ENCODE data around the gene TGFBR3. TPM values are rescaled to one million over a fixed set of nuclear protein-coding genes. Genes with fewer than 3 reads are reported as not detected.

The TGFBR3 gene
- total RNA-seq, 1 donor, result 118 TPM

DNA sequence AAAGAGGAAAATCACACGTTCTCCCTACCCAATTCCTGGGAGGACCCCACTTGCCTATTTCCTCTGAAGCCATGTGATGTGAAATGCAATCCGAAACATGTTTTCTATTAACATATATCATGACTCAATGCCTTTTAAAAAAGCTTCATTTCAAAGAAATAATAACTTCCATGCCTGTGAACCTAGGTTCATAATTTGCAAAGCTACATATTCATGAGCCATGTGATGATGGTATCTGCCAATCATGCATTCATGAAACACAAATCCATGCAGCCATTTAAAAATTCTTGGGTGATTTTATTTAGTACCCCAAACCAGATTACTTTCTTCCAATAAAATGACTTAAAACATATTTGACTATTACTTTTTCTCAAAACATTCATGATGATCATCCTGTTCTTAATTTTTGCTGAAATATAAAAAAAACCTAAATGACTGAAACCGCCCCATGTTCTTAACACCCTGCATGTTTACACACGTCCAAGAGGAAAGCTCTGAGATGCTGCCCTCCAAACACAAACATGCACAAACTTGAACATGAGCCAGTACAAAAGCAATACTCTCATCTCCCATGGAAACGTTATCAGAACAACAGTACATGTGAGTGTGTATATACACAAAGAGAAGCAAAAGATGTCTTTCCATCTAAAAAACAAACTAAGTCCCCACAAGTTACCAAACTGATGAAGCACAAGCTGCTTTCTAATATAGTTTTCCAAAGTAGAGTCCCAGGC lies 140.1 kb downstream of the TGFBR3 start:
- TF ChIP-seq CTCF (IDR thresholded peaks at IDR 0.05; ENCODE audit: insufficient read depth, low read length), result no peak
- no peak for DNase-seq (ENCODE audit: low read depth)
- no peak overlapping the region for H3K4me3 ChIP-seq (ENCODE audit: low read depth, low read length)

DNA sequence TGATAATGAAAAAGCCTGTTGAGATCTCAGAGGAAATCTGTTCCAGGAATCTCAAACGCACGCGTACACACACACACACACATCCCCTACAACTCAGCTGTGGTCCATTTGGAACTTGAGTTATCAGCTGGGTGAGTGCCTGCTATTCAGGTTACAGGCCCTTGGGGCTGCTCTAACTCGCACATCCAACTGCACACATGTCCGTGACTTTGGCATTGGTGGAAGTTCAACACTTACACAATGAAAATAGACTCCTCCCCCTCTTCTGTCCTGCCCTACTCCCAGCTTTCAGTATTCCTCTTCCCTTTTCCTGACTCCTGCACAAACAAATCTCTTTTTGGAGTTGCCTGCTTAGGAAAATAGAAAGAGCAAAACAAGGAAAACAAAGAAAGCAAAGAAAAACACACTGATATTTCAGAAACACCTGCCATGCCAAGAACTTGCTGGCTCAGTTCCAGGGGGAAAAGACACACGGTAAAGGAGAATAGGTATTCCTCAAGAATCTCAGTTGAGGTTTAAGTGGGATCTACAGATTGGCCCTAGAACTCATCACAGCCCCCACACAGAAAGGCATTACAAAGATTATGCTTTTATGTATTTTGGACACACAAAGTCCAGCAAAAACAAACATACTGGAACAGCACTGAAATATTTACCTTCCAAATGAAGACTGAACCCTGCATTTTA lies 140.9 kb downstream of the TGFBR3 start:
- H3K4me3 ChIP-seq (ENCODE audit: low read depth, low read length), result no peak overlapping the region
- peak; percentile 93 for DNase-seq (ENCODE audit: low read depth)
- peak; percentile 29 for TF ChIP-seq CTCF (IDR thresholded peaks at IDR 0.05; ENCODE audit: insufficient read depth, low read length)

GRCh38 chr1:91742848-91743292 lies 143.1 kb downstream of the TGFBR3 start:
- no peak overlapping the region for H3K4me3 ChIP-seq (ENCODE audit: low read depth, low read length)
- no peak for TF ChIP-seq CTCF (IDR thresholded peaks at IDR 0.05; ENCODE audit: insufficient read depth, low read length)
- DNase-seq (ENCODE audit: low read depth), result peak; percentile 88

DNA sequence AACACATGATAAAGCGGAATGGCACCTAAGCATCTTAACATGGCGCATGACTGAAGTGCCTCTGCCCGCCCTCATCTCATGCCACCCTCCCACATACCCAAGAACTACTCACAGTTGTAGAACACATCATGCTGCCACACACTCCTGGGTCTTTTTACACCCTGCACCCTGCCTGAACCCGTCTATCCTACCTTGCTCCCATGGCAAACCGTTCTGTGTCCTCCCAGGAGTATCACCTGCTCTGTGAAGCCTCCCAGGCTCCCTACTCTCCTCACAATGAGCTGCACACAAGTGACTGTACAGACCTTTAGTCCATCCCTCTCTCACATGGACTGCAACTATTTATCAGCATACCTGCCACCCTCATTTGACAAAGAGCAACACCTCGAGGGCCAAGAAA lies 144.0 kb downstream of the TGFBR3 start:
- DNase-seq (ENCODE audit: low read depth), result no peak
- TF ChIP-seq CTCF (IDR thresholded peaks at IDR 0.05; ENCODE audit: insufficient read depth, low read length), result no peak
- H3K4me3 ChIP-seq (ENCODE audit: low read depth, low read length), result no peak overlapping the region

GRCh38 chr1:91741301-91741700 lies 144.7 kb downstream of the TGFBR3 start:
- H3K4me3 ChIP-seq (ENCODE audit: low read depth, low read length), result no peak overlapping the region
- peak; percentile 33 for DNase-seq (ENCODE audit: low read depth)
- TF ChIP-seq CTCF (IDR thresholded peaks at IDR 0.05; ENCODE audit: insufficient read depth, low read length), result no peak

GRCh38 chr1:91737650-91738049 lies 148.3 kb downstream of the TGFBR3 start:
- no peak for TF ChIP-seq CTCF (IDR thresholded peaks at IDR 0.05; ENCODE audit: insufficient read depth, low read length)
- DNase-seq (ENCODE audit: low read depth), result no peak
- no peak overlapping the region for H3K4me3 ChIP-seq (ENCODE audit: low read depth, low read length)
